HL-60 (cell line): ENCODE data around the gene AP3S1.

Experiments used
- DNase-seq, 2 experiments: peaks; one replicate each; pipeline ENCODE4 v3.0.0-alpha.2; 2010 to 2020; ENCODE audit warnings: low read depth in 1 of 2, low spot score in 1 of 2
- H3K27ac ChIP-seq: fragments of 250-450 bp; sonication (Bioruptor Pico); replicated peaks from 2 replicates; pipeline ENCODE4 v1.5.1; 2020; ENCODE audit warnings: mild to moderate bottlenecking, moderate library complexity
- H3K27me3 ChIP-seq: fragments of 250-450 bp; sonication (Bioruptor Pico); 2 replicates; pipeline ENCODE4 v1.5.1; 2021; ENCODE audit warnings: mild to moderate bottlenecking, moderate library complexity; ENCODE audit not compliant: insufficient read depth, poor library complexity, severe bottlenecking
- H3K4me3 ChIP-seq: replicated peaks from 2 replicates; pipeline ENCODE4 v1.5.1; 2011; ENCODE audit warnings: mild to moderate bottlenecking, control low read depth, low read length; ENCODE audit not compliant: insufficient read depth
- CTCF ChIP-seq: IDR thresholded peaks from one replicate; pipeline ENCODE4 v1.5.1; 2011; ENCODE audit warnings: low read length, control low read depth, inconsistent platforms; ENCODE audit not compliant: insufficient read depth
- GABPA ChIP-seq: IDR thresholded peaks from 2 replicates; pipeline ENCODE4 v1.6.1; 2012; ENCODE audit warnings: low read depth
- POLR2AphosphoS5 ChIP-seq: IDR thresholded peaks from 2 replicates; pipeline ENCODE4 v1.6.1; 2012; ENCODE audit warnings: low read depth
- REST ChIP-seq: IDR thresholded peaks from 2 replicates; pipeline ENCODE4 v1.6.1; 2012; ENCODE audit warnings: low read depth; ENCODE audit not compliant: insufficient replicate concordance
- SPI1 ChIP-seq: IDR thresholded peaks from 2 replicates; pipeline ENCODE4 v1.6.1; 2012; ENCODE audit warnings: low read depth, mild to moderate bottlenecking, borderline replicate concordance

AP3S1 gene

GRCh38 chr5:115829913-115830312, 11.8 kb upstream of the AP3S1 start:
- H3K4me3 ChIP-seq = no peak overlapping the region
- no peak for DNase-seq
- TF ChIP-seq REST = no peak
- TF ChIP-seq SPI1 = no peak
- no peak for TF ChIP-seq POLR2AphosphoS5
- TF ChIP-seq CTCF = no peak
- TF ChIP-seq GABPA = no peak
- H3K27ac ChIP-seq = no peak overlapping the region
- H3K27me3 ChIP-seq = no peaks in the 10 kb centered on the region

GRCh38 chr5:115831163-115831768, 10.5 kb upstream of the AP3S1 start:
- Histone ChIP-seq H3K4me3 (no peak overlapping the region), H3K27ac (no peak overlapping the region), H3K27me3 (no peaks in the 10 kb centered on the region)
- DNase-seq = peak in 1 of 2 experiments; percentile 14
- TF ChIP-seq CTCF = no peak
- no peak for TF ChIP-seq REST
- TF ChIP-seq GABPA = no peak
- TF ChIP-seq SPI1 = no peak; the same call in 1 of the 2 replicates
- no peak for TF ChIP-seq POLR2AphosphoS5

- Histone ChIP-seq H3K27me3 (no peaks in the 10 kb centered on the region), H3K4me3 (no peak overlapping the region), H3K27ac (no peak overlapping the region)
- DNase-seq = no peak
- TF ChIP-seq CTCF = no peak
- no peak for TF ChIP-seq SPI1
- TF ChIP-seq REST = no peak
- TF ChIP-seq POLR2AphosphoS5 = no peak
- no peak for TF ChIP-seq GABPA
Observed at GRCh38 chr5:115835481-115835880, 6.3 kb upstream of the AP3S1 start.
